DOHH2 (cell line): ENCODE data around the gene TREX2.

ENCODE experiments used
- H3F3A ChIP-seq: fragments of 200-600 bp; sonication (generic), shearing (Covaris generic); 2 replicates; pipeline ENCODE4 v1.6.0; 2016; ENCODE audit warnings: antibody characterized with exemption, mild to moderate bottlenecking; ENCODE audit not compliant: control insufficient read depth, insufficient read depth
- H3K27ac ChIP-seq: fragments of 200-600 bp; sonication (generic); 2 replicates; pipeline ENCODE4 v1.5.1; 2014; ENCODE audit warnings: low read depth, mild to moderate bottlenecking, low read length, moderate library complexity
- H3K27me3 ChIP-seq: fragments of 200-600 bp; sonication (generic); 2 replicates; pipeline ENCODE4 v1.6.1; 2014; ENCODE audit warnings: mild to moderate bottlenecking, low read length, mixed read lengths; ENCODE audit not compliant: control insufficient read depth
- H3K36me3 ChIP-seq: fragments of 200-600 bp; sonication (generic); 2 replicates; pipeline ENCODE4 v1.6.1; 2014; ENCODE audit warnings: mild to moderate bottlenecking, low read length, moderate library complexity, mixed read lengths; ENCODE audit not compliant: control insufficient read depth
- H3K4me1 ChIP-seq: fragments of 200-600 bp; sonication (generic); 2 replicates; pipeline ENCODE4 v1.6.1; 2014; ENCODE audit warnings: mild to moderate bottlenecking, low read length, mixed read lengths; ENCODE audit not compliant: control insufficient read depth
- H3K4me2 ChIP-seq: fragments of 200-600 bp; sonication (generic); 2 replicates; pipeline ENCODE4 v1.6.0; 2014; ENCODE audit warnings: mild to moderate bottlenecking, low read length, moderate library complexity
- H3K4me3 ChIP-seq: fragments of 200-600 bp; sonication (generic); 2 replicates; pipeline ENCODE4 v1.5.1; 2014; ENCODE audit warnings: mild to moderate bottlenecking, low read length, mixed read lengths
- H3K79me2 ChIP-seq: fragments of 200-600 bp; sonication (generic); 2 replicates; pipeline ENCODE4 v1.6.1; 2014; ENCODE audit warnings: mild to moderate bottlenecking, low read length, mixed read lengths; ENCODE audit not compliant: control insufficient read depth
- H3K9me2 ChIP-seq: fragments of 200-600 bp; sonication (generic); replicated peaks from 2 replicates; pipeline ENCODE4 v1.6.1; 2014; ENCODE audit warnings: mild to moderate bottlenecking, low read length, mixed read lengths; ENCODE audit not compliant: control insufficient read depth
- H3K9me3 ChIP-seq: fragments of 200-600 bp; sonication (generic); 2 replicates; pipeline ENCODE4 v1.6.1; 2014; ENCODE audit warnings: antibody characterized with exemption, low read length, mixed read lengths; ENCODE audit not compliant: control insufficient read depth, insufficient read depth
- H4K20me1 ChIP-seq: fragments of 200-600 bp; sonication (generic); 2 replicates; pipeline ENCODE4 v1.6.0; 2014; ENCODE audit warnings: low read depth, mild to moderate bottlenecking, antibody characterized with exemption, low read length, moderate library complexity; ENCODE audit not compliant: control insufficient read depth, insufficient read depth
- EZH2phosphoT487 ChIP-seq: fragments of 200-600 bp; sonication (generic); IDR thresholded peaks from 2 replicates; pipeline ENCODE4 v1.6.1; 2017; ENCODE audit warnings: borderline replicate concordance, mild to moderate bottlenecking, antibody characterized with exemption, low read length, moderate library complexity, mixed read lengths
- TF ChIP-seq, protein P1 (sequence below): fragments of 200-600 bp; sonication (generic); IDR thresholded peaks from one replicate; pipeline ENCODE4 v1.5.1; 2014; ENCODE audit warnings: antibody characterized with exemption, mild to moderate bottlenecking, low read depth, low read length; ENCODE audit not compliant: poor library complexity, severe bottlenecking

Gene TREX2

DNA sequence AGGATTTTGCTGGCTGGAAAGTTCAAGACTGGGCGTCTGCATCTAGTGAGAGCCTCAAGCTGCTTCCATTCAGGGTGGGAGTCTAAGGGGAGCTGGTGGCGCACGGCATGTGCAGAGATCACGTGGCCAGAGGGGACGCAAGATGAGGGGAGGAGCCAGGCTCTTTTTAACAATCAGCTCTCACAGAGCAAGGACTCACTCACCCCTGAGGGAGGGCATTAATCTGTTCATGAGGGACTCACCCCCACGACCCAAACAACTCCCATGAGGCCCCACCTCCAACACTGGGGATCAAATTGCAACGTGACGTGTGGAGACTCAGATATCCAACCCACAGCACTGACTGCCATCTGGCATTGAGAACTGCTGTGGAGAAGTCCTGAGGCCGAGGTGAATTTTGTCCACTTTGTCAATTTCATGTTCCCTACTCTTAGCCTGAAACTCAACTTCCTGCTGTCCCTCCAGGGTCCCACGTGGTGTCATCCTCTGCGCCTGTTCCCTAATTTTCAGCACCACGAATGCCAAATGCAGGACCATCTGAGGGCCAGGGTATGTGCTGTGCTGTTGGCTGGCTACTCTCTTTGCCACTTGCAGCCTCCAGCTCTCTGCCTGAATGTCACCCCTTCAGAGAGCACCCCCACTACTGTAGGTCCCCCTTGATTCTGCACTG, 28.9 kb downstream of the TREX2 start:
- Histone ChIP-seq H4K20me1 (no peaks in the 10 kb centered on the region), H3K79me2 (peaks cover 1% of the 10 kb centered on the region; the same call in 1 of the 2 replicates), H3K4me3 (no peak overlapping the region), H3K36me3 (no peaks in the 10 kb centered on the region), H3K4me1 (peaks cover 7% of the 10 kb centered on the region; the same call in 1 of the 2 replicates), H3F3A (no peaks in the 10 kb centered on the region), H3K9me2 (no peaks in the 10 kb centered on the region), H3K4me2 (no peak overlapping the region), H3K27ac (no peak overlapping the region), H3K27me3 (no peaks in the 10 kb centered on the region), H3K9me3 (no peaks in the 10 kb centered on the region)
- no peak for TF ChIP-seq EZH2phosphoT487
- TF ChIP-seq, protein P1, sequence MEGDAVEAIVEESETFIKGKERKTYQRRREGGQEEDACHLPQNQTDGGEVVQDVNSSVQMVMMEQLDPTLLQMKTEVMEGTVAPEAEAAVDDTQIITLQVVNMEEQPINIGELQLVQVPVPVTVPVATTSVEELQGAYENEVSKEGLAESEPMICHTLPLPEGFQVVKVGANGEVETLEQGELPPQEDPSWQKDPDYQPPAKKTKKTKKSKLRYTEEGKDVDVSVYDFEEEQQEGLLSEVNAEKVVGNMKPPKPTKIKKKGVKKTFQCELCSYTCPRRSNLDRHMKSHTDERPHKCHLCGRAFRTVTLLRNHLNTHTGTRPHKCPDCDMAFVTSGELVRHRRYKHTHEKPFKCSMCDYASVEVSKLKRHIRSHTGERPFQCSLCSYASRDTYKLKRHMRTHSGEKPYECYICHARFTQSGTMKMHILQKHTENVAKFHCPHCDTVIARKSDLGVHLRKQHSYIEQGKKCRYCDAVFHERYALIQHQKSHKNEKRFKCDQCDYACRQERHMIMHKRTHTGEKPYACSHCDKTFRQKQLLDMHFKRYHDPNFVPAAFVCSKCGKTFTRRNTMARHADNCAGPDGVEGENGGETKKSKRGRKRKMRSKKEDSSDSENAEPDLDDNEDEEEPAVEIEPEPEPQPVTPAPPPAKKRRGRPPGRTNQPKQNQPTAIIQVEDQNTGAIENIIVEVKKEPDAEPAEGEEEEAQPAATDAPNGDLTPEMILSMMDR: no peak

DNA sequence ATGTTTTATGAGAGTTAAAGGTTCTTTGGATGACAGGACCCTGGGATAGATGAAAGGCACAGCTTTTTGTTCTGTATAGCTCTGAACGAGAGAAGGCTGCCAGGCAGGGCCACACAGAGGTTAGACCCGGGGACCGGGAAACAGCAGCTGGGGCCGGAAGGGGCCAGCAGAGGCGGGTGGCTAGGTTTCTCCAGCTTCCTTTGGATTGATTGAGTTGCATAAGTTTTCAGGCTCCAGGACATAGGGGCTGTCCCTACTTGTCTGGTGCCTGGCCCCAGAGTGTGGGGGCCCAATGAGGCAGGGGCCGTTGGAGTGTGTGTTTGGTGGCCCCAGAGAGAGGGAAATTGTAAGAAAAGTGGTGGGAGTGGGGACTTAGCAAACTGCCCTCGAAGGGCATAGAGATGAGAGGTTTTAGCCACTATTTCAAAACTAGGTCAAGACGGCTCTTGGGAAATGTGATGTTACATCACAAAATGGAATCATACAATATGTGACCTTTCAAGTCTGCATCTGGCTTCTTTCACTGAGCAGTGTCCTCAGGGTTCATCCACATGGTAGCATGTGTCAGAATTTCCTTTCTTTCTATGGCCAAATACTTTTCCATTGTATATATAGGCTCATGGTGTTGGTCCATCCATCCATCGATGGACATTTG, 30.9 kb downstream of the TREX2 start:
- H3K4me1 ChIP-seq: peaks cover 19% of the 10 kb centered on the region
- H4K20me1 ChIP-seq: no peaks in the 10 kb centered on the region
- TF ChIP-seq, protein P1: no peak
- TF ChIP-seq EZH2phosphoT487: no peak
- H3K9me2 ChIP-seq: no peaks in the 10 kb centered on the region
- no peaks in the 10 kb centered on the region for H3F3A ChIP-seq
- H3K79me2 ChIP-seq: peaks cover 3% of the 10 kb centered on the region; the same call in 1 of the 2 replicates
- no peak overlapping the region for H3K4me3 ChIP-seq
- H3K9me3 ChIP-seq: no peaks in the 10 kb centered on the region
- H3K4me2 ChIP-seq: no peak overlapping the region
- no peak overlapping the region for H3K27ac ChIP-seq
- no peaks in the 10 kb centered on the region for H3K27me3 ChIP-seq
- H3K36me3 ChIP-seq: no peaks in the 10 kb centered on the region

DNA sequence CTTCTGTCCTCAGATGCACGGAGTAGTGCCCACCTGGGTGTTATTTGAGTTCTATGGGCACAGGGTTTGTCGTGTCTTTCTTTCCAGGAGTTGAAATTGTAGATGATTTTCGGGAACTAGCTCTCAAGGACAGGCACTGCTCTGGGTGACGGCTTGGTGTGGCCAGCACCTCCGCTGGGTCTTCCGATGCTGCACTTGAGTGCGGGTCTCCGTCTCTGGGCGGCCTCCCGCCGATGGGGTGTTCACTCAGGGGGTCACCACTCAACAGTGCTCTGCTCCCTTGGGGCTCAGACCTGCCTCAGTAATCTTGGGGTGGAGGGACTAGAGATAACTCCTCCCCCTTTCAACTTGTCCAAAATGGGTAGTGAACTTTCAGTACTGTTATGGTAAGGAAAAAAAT, 32.1 kb downstream of the TREX2 start:
- H4K20me1 ChIP-seq: no peaks in the 10 kb centered on the region
- no peaks in the 10 kb centered on the region for H3K9me2 ChIP-seq
- peaks cover 3% of the 10 kb centered on the region; the same call in 1 of the 2 replicates for H3K79me2 ChIP-seq
- H3F3A ChIP-seq: no peaks in the 10 kb centered on the region
- no peak overlapping the region for H3K4me3 ChIP-seq
- H3K36me3 ChIP-seq: no peaks in the 10 kb centered on the region
- H3K9me3 ChIP-seq: no peaks in the 10 kb centered on the region
- no peak overlapping the region for H3K4me2 ChIP-seq
- TF ChIP-seq, protein P1: no peak
- TF ChIP-seq EZH2phosphoT487: no peak
- no peak overlapping the region for H3K27ac ChIP-seq
- peaks cover 19% of the 10 kb centered on the region for H3K4me1 ChIP-seq
- no peaks in the 10 kb centered on the region for H3K27me3 ChIP-seq
